Stimulated activated effector memory CD8-positive, alpha-beta T cell treated with anti-CD3 and anti-CD28 coated beads, Interleukin-12 subunit alpha, Interleukin-12 subunit beta, amount 100 ng/mL, for 72 hours (primary cell): ENCODE measurements around the gene TRIM28.

Experiments
- ATAC-seq: fragments of 150-1000 bp; cut with Tn5 transposase; 2 replicates; pipeline ENCODE4 v1.10.0; 2021
- DNase-seq, 2 donors: peaks; one replicate each; pipeline ENCODE4 v3.0.0; 2021 to 2022; ENCODE audit warnings: low spot score in 2 of 2
- H3K27ac Mint-ChIP-seq: one replicate; pipeline ENCODE4 v1.8.0; 2022; ENCODE audit warnings: mild to moderate bottlenecking, mixed read lengths
- H3K36me3 Mint-ChIP-seq: one replicate; pipeline ENCODE4 v1.8.0; 2022; ENCODE audit warnings: mild to moderate bottlenecking, mixed read lengths
- H3K4me1 Mint-ChIP-seq: one replicate; pipeline ENCODE4 v1.8.0; 2022; ENCODE audit warnings: mixed read lengths
- H3K4me3 Mint-ChIP-seq: one replicate; pipeline ENCODE4 v1.8.0; 2022; ENCODE audit warnings: mild to moderate bottlenecking, mixed read lengths
- H3K9me3 Mint-ChIP-seq: one replicate; pipeline ENCODE4 v1.8.0; 2022; ENCODE audit warnings: mixed read lengths

The TRIM28 gene

GRCh38 chr19:58551577-58552471 lies 8.0 kb downstream of the TRIM28 start:
- Mint-ChIP-seq H3K36me3 (peaks cover 100% of the 10 kb centered on the region), H3K4me1 (peaks cover 70% of the 10 kb centered on the region), H3K27ac (peak overlapping the region; percentile 100), H3K9me3 (no peaks in the 10 kb centered on the region), H3K4me3 (no peak overlapping the region)
- ATAC-seq (no peak), DNase-seq (peak in 1 of 2 donors; percentile 56)

DNA sequence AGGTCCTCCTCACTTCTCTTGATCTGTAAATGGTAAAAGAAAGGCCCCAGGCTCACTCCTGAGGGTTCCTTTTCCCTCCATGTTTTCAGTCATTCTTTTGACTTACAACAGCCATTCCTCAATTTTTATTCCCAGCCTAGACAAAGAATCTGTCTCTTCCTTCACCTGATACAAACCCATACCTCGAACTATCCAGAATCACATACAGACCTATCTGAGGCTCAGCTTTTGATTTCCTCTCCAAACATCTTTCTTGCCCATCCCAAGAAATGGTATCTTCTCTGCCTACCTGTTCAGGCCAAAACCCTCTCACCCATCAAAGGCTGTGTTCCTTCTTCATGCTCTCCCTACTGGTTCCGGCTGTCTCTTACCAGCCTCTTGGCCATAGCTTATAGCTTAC lies 8.8 kb downstream of the TRIM28 start:
- no peak overlapping the region for H3K4me3 Mint-ChIP-seq
- H3K36me3 Mint-ChIP-seq, result peaks cover 100% of the 10 kb centered on the region
- H3K4me1 Mint-ChIP-seq, result peaks cover 71% of the 10 kb centered on the region
- DNase-seq (no peak), ATAC-seq (no peak)
- peak overlapping the region; percentile 100 for H3K27ac Mint-ChIP-seq
- no peaks in the 10 kb centered on the region for H3K9me3 Mint-ChIP-seq

DNA sequence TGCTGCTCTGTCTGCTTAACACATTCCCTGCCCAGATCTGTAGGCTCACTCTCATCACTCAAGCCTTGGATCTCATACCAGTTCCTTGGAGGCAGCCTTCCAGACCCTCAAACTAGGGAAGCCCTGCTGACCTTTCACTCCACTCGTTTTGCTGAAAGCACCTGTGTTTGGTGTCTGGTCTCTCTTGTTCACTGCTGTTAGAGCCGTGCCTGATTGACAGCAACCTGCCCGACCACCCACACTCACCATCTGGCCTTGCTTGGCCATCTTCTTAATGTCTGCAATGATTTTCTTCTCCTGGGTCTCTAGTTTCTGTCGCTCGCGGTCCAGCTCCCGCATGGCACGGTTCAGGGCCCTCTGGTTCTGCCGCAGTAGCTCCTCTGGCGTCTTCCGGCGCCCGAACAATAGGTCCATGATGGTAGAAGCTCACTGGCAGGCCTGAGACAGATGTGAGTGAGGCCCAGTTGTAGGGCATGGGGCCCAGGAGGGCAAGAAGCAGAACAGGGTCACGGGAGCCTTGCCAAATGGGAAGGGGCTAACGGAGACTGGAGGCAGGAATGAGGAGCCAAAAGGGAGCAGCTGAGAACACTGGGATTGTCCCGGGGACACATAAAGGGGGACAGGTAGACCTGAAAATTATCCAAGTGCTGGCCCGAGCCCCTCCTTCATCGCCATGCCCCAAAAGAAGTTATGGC lies 10.1 kb downstream of the TRIM28 start:
- DNase-seq (no peak), ATAC-seq (no peak)
- Mint-ChIP-seq H3K4me3 (peak overlapping the region; percentile 98), H3K27ac (peak overlapping the region; percentile 100), H3K4me1 (peaks cover 73% of the 10 kb centered on the region), H3K36me3 (peaks cover 100% of the 10 kb centered on the region), H3K9me3 (no peaks in the 10 kb centered on the region)

DNA sequence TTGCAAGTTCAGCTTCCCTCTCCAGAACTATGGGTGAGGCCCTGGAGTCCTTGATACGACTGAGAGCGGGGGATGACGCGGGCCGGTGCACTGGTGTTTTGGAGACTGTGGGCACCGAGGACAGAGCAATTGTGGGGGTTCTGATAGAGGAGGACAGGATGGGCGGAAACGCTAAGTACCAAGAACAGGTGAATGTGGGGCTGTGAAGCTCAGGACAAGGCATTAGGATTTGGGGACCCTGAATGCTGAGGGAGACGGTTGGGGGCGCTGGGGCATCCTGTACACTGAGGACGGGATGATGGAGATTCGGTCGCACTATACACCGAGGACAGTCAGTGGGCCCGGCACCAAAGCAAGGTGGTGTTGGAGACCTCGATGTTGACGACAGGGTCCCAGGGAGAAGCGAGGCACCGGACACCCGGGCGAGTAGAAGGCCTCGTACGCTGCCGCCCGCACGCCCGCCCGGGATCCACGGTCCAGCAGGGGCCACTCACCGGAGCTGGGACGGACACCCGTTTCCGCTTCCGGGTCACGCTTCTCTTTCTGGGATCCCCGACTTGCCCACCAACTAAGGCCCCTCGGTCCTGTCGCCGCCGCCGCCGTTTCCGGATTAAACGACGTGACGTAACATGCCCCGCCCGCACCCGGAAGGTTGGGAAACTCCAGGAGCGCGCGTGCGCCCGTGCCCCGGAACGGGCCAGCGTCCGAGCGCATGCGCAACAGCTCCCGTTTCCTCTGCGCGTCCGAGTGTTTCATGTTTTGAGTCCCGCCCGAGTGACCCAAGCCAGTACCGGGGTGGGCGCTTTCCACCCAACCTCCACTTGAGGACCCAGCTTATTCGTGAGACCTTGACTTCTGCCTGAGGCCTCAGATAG lies 10.9 kb downstream of the TRIM28 start, which contains the start of gene CHMP2A:
TSS of gene CHMP2A (minus strand) at position 612 of the 875 bp plus-strand sequence. CDS start 893 bp downstream, outside the sequence.
- peak; percentile 97 to 99 for DNase-seq
- peaks cover 79% of the 10 kb centered on the region for H3K4me1 Mint-ChIP-seq
- peak; percentile 60 for ATAC-seq
- peaks cover 99% of the 10 kb centered on the region for H3K36me3 Mint-ChIP-seq
- no peaks in the 10 kb centered on the region for H3K9me3 Mint-ChIP-seq
- H3K27ac Mint-ChIP-seq, result peak within 1 kb of the TSS; percentile 100
- H3K4me3 Mint-ChIP-seq, result peak within 1 kb of the TSS; percentile 98

DNA sequence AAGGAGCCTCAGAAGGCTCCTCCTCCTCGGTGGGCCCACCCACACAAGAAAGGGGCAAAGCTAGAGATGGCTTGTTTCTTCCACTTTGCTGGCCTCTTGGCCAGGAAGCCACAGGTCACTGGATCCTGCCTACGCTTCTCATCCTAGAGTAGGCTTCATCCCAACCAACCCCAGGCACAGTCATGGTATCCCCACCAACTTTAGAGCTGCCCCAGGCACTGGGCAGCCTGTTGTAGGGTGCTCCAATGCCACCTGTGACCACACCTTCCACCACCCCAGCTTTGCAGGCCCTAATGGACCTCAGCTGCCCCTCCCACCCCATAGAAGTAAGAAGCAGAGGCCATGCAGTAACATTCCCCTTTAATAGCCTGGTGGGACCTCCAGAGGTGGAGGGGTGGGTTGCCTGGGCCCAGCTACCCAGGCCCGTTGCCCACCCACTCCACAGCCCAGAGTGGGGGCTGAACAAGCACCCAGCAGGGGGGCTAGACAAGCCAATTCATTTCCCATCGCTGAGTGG lies 11.6 kb downstream of the TRIM28 start:
- DNase-seq (no peak), ATAC-seq (no peak)
- H3K27ac Mint-ChIP-seq, result peak overlapping the region; percentile 100
- H3K9me3 Mint-ChIP-seq, result no peaks in the 10 kb centered on the region
- peaks cover 78% of the 10 kb centered on the region for H3K4me1 Mint-ChIP-seq
- H3K36me3 Mint-ChIP-seq, result peaks cover 92% of the 10 kb centered on the region
- H3K4me3 Mint-ChIP-seq, result peak overlapping the region; percentile 98

- Mint-ChIP-seq H3K4me3 (peak overlapping the region; percentile 98), H3K27ac (peak overlapping the region; percentile 100), H3K36me3 (peaks cover 85% of the 10 kb centered on the region), H3K9me3 (no peaks in the 10 kb centered on the region), H3K4me1 (peaks cover 77% of the 10 kb centered on the region)
- ATAC-seq (no peak), DNase-seq (peak in 1 of 2 donors; percentile 50)
Measured at GRCh38 chr19:58555920-58556621, 12.2 kb downstream of the TRIM28 start.

DNA sequence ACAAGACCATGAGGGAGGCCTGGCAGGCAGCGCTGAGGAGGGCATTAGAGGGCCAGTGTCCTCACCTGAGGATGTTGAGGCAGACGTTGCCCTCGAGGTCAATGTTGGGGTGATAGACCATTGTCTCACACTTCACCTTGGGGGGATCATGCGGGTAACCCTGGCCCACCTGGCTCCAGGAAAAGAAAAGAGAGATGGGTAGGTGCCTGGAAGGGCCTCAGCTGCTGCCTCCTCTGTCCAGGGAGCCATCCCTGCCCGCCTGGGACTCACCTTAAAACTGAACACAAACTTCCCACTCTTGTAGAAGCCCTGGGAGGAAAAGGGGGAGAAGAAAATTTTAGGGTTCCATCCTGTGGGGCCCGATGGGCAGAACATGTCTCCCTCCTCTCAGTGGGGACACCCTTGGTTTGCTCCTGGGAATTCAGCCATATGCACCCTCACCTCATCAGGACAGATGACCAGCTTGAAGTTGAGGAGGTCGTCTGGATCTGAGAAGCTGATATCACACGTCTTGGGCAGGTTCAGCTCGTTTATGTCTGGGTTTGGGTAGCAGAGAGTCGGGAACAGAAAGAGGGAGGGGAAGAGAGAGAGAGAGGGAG lies 12.9 kb downstream of the TRIM28 start:
- DNase-seq (peak in 1 of 2 donors; percentile 49), ATAC-seq (no peak)
- Mint-ChIP-seq H3K4me3 (peak overlapping the region; percentile 98), H3K27ac (peak overlapping the region; percentile 100), H3K4me1 (peaks cover 82% of the 10 kb centered on the region), H3K9me3 (no peaks in the 10 kb centered on the region), H3K36me3 (peaks cover 83% of the 10 kb centered on the region)

GRCh38 chr19:58557221-58558065 lies 13.6 kb downstream of the TRIM28 start:
- H3K36me3 Mint-ChIP-seq, result peaks cover 77% of the 10 kb centered on the region
- peaks cover 86% of the 10 kb centered on the region for H3K4me1 Mint-ChIP-seq
- peak overlapping the region; percentile 98 for H3K4me3 Mint-ChIP-seq
- peak overlapping the region; percentile 100 for H3K27ac Mint-ChIP-seq
- ATAC-seq (no peak), DNase-seq (peak in 1 of 2 donors; percentile 50)
- no peaks in the 10 kb centered on the region for H3K9me3 Mint-ChIP-seq

GRCh38 chr19:58558066-58558622 lies 14.3 kb downstream of the TRIM28 start, which contains the start of gene UBE2M:
Gene UBE2M, minus strand, starts transcription at chr19:58558611. Its CDS starts 230 bp downstream, at chr19:58558381.
- Mint-ChIP-seq H3K4me1 (peaks cover 85% of the 10 kb centered on the region), H3K27ac (peak within 1 kb of the TSS; percentile 100), H3K36me3 (peaks cover 70% of the 10 kb centered on the region), H3K4me3 (peak within 1 kb of the TSS; percentile 98), H3K9me3 (no peaks in the 10 kb centered on the region)
- peak in 1 of 2 donors; percentile 80 for DNase-seq
- peak; percentile 18 for ATAC-seq

GRCh38 chr19:58558623-58559274 lies 14.9 kb downstream of the TRIM28 start:
- peak; percentile 100 for DNase-seq
- Mint-ChIP-seq H3K4me3 (peak overlapping the region; percentile 98), H3K4me1 (peaks cover 86% of the 10 kb centered on the region), H3K9me3 (no peaks in the 10 kb centered on the region), H3K36me3 (peaks cover 64% of the 10 kb centered on the region), H3K27ac (peak overlapping the region; percentile 100)
- ATAC-seq, result peak; percentile 79

GRCh38 chr19:58559275-58560006 lies 15.6 kb downstream of the TRIM28 start:
- Mint-ChIP-seq H3K4me1 (peaks cover 82% of the 10 kb centered on the region), H3K9me3 (no peaks in the 10 kb centered on the region), H3K4me3 (peak overlapping the region; percentile 98), H3K27ac (peak overlapping the region; percentile 100), H3K36me3 (peaks cover 57% of the 10 kb centered on the region)
- DNase-seq, result peak; percentile 56 to 89
- ATAC-seq, result peak; percentile 2
